H9 (cell line): ENCODE measurements around the gene LDLRAD4. TPM values are rescaled to one million over a fixed set of nuclear protein-coding genes. Genes with fewer than 3 reads are reported as not detected.

ENCODE experiments used
- DNase-seq: peaks from one replicate; pipeline ENCODE4 v3.0.0-alpha.2; 2017
- H2AFZ ChIP-seq: one replicate; pipeline ENCODE4 v1.6.1; 2013; ENCODE audit warnings: mild to moderate bottlenecking, low read length, control low read depth, moderate library complexity
- H2AK5ac ChIP-seq: 2 replicates; pipeline ENCODE4 v1.6.1; 2013; ENCODE audit warnings: low read length, control low read depth, mixed read lengths; ENCODE audit not compliant: insufficient read length
- H2BK120ac ChIP-seq: one replicate; pipeline ENCODE4 v1.6.1; 2013; ENCODE audit warnings: low read depth, mild to moderate bottlenecking, low read length, control low read depth, inconsistent platforms; ENCODE audit not compliant: poor library complexity, severe bottlenecking
- H2BK12ac ChIP-seq: 2 replicates; pipeline ENCODE4 v1.6.1; 2013; ENCODE audit warnings: low read length, control low read depth, mixed read lengths, low read depth; ENCODE audit not compliant: insufficient read length
- H2BK15ac ChIP-seq: 2 replicates; pipeline ENCODE4 v1.6.1; 2013; ENCODE audit warnings: low read depth, low read length, control low read depth
- H2BK20ac ChIP-seq: one replicate; pipeline ENCODE4 v1.6.1; 2013; ENCODE audit warnings: low read depth, mild to moderate bottlenecking, low read length, control low read depth, inconsistent platforms; ENCODE audit not compliant: poor library complexity, severe bottlenecking
- H2BK5ac ChIP-seq: 2 replicates; pipeline ENCODE4 v1.6.1; 2013; ENCODE audit warnings: low read length, control low read depth, mixed read lengths; ENCODE audit not compliant: insufficient read length
- H3K14ac ChIP-seq: 2 replicates; pipeline ENCODE4 v1.6.1; 2013; ENCODE audit warnings: low read length, control low read depth; ENCODE audit not compliant: insufficient read depth
- H3K18ac ChIP-seq: 2 replicates; pipeline ENCODE4 v1.6.1; 2013; ENCODE audit warnings: low read depth, mild to moderate bottlenecking, mixed read lengths, low read length, control low read depth; ENCODE audit not compliant: insufficient read length
- H3K23ac ChIP-seq: 2 replicates; pipeline ENCODE4 v1.6.1; 2013; ENCODE audit warnings: low read length, control low read depth, mixed read lengths, low read depth; ENCODE audit not compliant: insufficient read length
- H3K23me2 ChIP-seq: 2 replicates; pipeline ENCODE4 v1.6.1; 2013; ENCODE audit warnings: low read depth, mild to moderate bottlenecking, mixed read lengths, low read length, control low read depth; ENCODE audit not compliant: insufficient read length, poor library complexity, severe bottlenecking
- H3K27ac ChIP-seq: 2 replicates; pipeline ENCODE4 v1.5.1; 2013; ENCODE audit warnings: low read length, control low read depth, mixed read lengths, low read depth; ENCODE audit not compliant: insufficient read length
- H3K27me3 ChIP-seq: 2 replicates; pipeline ENCODE4 v1.6.1; 2013; ENCODE audit warnings: low read length, control low read depth, inconsistent platforms; ENCODE audit not compliant: insufficient read depth
- H3K4ac ChIP-seq: 2 replicates; pipeline ENCODE4 v1.6.1; 2013; ENCODE audit warnings: low read depth, mild to moderate bottlenecking, control low read depth, inconsistent platforms, low read length, moderate library complexity
- H3K4me1 ChIP-seq: 2 replicates; pipeline ENCODE4 v1.6.1; 2013; ENCODE audit warnings: low read length, control low read depth, inconsistent platforms; ENCODE audit not compliant: insufficient read depth
- H3K4me2 ChIP-seq: 2 replicates; pipeline ENCODE4 v1.6.1; 2013; ENCODE audit warnings: low read length, control low read depth, mixed read lengths; ENCODE audit not compliant: insufficient read length, insufficient read depth
- H3K56ac ChIP-seq: 2 replicates; pipeline ENCODE4 v1.6.1; 2013; ENCODE audit warnings: low read depth, mild to moderate bottlenecking, mixed read lengths, low read length, control low read depth; ENCODE audit not compliant: insufficient read length
- H3K79me1 ChIP-seq: 2 replicates; pipeline ENCODE4 v1.6.1; 2013; ENCODE audit warnings: low read depth, mild to moderate bottlenecking, moderate library complexity, low read length, control low read depth, inconsistent platforms; ENCODE audit not compliant: insufficient read depth, poor library complexity, severe bottlenecking
- H3K79me2 ChIP-seq: 2 replicates; pipeline ENCODE4 v1.6.1; 2013; ENCODE audit warnings: low read length, control low read depth, inconsistent platforms; ENCODE audit not compliant: insufficient read depth
- H3K9ac ChIP-seq: 2 replicates; pipeline ENCODE4 v1.6.1; 2013; ENCODE audit warnings: low read length, control low read depth, mixed read lengths; ENCODE audit not compliant: insufficient read length; ENCODE audit errors: extremely low read depth
- H3K9me3 ChIP-seq: one replicate; pipeline ENCODE4 v1.6.1; 2013; ENCODE audit warnings: low read depth, low read length, inconsistent platforms; ENCODE audit not compliant: control insufficient read depth
- H3T11ph ChIP-seq: one replicate; pipeline ENCODE4 v1.6.1; 2013; ENCODE audit warnings: mild to moderate bottlenecking, low read length, control low read depth, inconsistent platforms
- H4K20me1 ChIP-seq: one replicate; pipeline ENCODE4 v1.6.1; 2013; ENCODE audit not compliant: control insufficient read depth, insufficient read length, insufficient read depth
- H4K5ac ChIP-seq: 2 replicates; pipeline ENCODE4 v1.6.1; 2013; ENCODE audit warnings: low read depth, mild to moderate bottlenecking, mixed read lengths, low read length, control low read depth; ENCODE audit not compliant: insufficient read length
- H4K8ac ChIP-seq: replicated peaks from 2 replicates; pipeline ENCODE4 v1.6.1; 2013; ENCODE audit warnings: low read length, control low read depth, mixed read lengths, low read depth; ENCODE audit not compliant: insufficient read length
- H4K91ac ChIP-seq: 2 replicates; pipeline ENCODE4 v1.6.1; 2013; ENCODE audit warnings: low read depth, mild to moderate bottlenecking, moderate library complexity, mixed read lengths, low read length, control low read depth; ENCODE audit not compliant: insufficient read length
- H3K27ac Mint-ChIP-seq, 3 experiments: 2 replicates in 2 of 3; 3 replicates in 1 of 3; pipeline ENCODE4 v1.8.0; 2020 to 2021; ENCODE audit warnings: mixed read lengths in 3 of 3, mild to moderate bottlenecking in 1 of 3, moderate library complexity in 1 of 3
- H3K27me3 Mint-ChIP-seq: 2 replicates; pipeline ENCODE4 v1.8.0; 2021; ENCODE audit warnings: low read depth, mild to moderate bottlenecking, moderate library complexity, mixed read lengths
- H3K36me3 Mint-ChIP-seq, 3 experiments: 2 replicates in 2 of 3; 3 replicates in 1 of 3; pipeline ENCODE4 v1.8.0; 2020 to 2021; ENCODE audit warnings: low read depth in 3 of 3, mixed read lengths in 3 of 3; ENCODE audit not compliant: insufficient read depth in 1 of 3
- H3K4me1 Mint-ChIP-seq, 2 experiments: 2 replicates each; pipeline ENCODE4 v1.8.0; 2020; ENCODE audit warnings: mixed read lengths in 2 of 2
- H3K4me3 Mint-ChIP-seq, 2 experiments: 2 replicates in 1 of 2; 3 replicates in 1 of 2; pipeline ENCODE4 v1.8.0; 2020 to 2021; ENCODE audit warnings: mild to moderate bottlenecking in 2 of 2, mixed read lengths in 2 of 2, moderate library complexity in 1 of 2
- H3K9me3 Mint-ChIP-seq, 2 experiments: 2 replicates in 1 of 2; 3 replicates in 1 of 2; pipeline ENCODE4 v1.8.0; 2020; ENCODE audit warnings: mild to moderate bottlenecking in 2 of 2, mixed read lengths in 2 of 2, moderate library complexity in 1 of 2
- WGBS: extraction: QIAGEN DNeasy Blood & Tissue Kit; methylation state at CpG from one replicate; pipeline ENCODE4 v1.1.7; 2013; ENCODE audit warnings: missing lambda C conversion rate, low lambda C conversion rate, mixed read lengths; ENCODE audit not compliant: insufficient read length; ENCODE audit errors: extremely low coverage; 5-methylcytosine and 5-hydroxymethylcytosine counted together
- total RNA-seq: library from RNA; stranded (reverse); gene quantifications from 2 replicates; pipeline ENCODE4 v1.2.1, GENCODE V29; 2021
- TF ChIP-seq, protein P1 (sequence below): fragments of 200-600 bp; sonication (generic); conservative IDR thresholded peaks from 3 replicates; pipeline ENCODE4 v1.8.0; 2021; ENCODE audit warnings: antibody characterized with exemption, mild to moderate bottlenecking

The LDLRAD4 gene
- total RNA-seq, 1 experiment from 2014 or later = 3.9 TPM

DNA sequence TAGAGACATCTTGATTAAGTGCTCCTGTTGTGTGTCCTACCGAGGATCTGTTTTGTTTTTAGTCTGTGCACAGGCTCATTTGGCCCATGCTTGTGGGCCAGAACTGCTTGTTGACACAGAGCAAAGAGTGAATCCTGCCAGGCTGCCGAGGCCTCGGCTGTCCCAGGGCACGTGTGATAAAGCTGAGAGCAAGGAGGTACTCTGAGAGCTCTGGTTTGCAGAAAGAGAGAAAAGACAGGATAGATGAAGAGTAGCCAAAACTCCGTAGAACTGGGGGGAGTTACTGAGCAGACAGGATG, 332.7 kb downstream of the LDLRAD4 start:
- H3K4me2 ChIP-seq = no peak overlapping the region
- no peak overlapping the region for H2BK20ac ChIP-seq
- no peak overlapping the region for H3K27ac ChIP-seq
- no peak overlapping the region for H2BK5ac ChIP-seq
- no peak overlapping the region for H2BK12ac ChIP-seq
- H3K23ac ChIP-seq = no peak overlapping the region
- H3K4me1 ChIP-seq = no peaks in the 10 kb centered on the region
- Mint-ChIP-seq H3K27me3 (no peaks in the 10 kb centered on the region; the same call in 1 of the 2 replicates), H3K27ac (no peak overlapping the region; a peak in 1 of 7 replicates), H3K9me3 (peaks cover 4 to 7% of the 10 kb centered on the region in 2 experiments; a peak in 2 of 5 replicates), H3K4me3 (no peak overlapping the region), H3K36me3 (no peaks in the 10 kb centered on the region; a peak in 1 of 7 replicates), H3K4me1 (no peaks in the 10 kb centered on the region)
- no peak overlapping the region for H3K56ac ChIP-seq
- no peaks in the 10 kb centered on the region for H3K79me2 ChIP-seq
- H3T11ph ChIP-seq = no peak overlapping the region
- TF ChIP-seq, protein P1, sequence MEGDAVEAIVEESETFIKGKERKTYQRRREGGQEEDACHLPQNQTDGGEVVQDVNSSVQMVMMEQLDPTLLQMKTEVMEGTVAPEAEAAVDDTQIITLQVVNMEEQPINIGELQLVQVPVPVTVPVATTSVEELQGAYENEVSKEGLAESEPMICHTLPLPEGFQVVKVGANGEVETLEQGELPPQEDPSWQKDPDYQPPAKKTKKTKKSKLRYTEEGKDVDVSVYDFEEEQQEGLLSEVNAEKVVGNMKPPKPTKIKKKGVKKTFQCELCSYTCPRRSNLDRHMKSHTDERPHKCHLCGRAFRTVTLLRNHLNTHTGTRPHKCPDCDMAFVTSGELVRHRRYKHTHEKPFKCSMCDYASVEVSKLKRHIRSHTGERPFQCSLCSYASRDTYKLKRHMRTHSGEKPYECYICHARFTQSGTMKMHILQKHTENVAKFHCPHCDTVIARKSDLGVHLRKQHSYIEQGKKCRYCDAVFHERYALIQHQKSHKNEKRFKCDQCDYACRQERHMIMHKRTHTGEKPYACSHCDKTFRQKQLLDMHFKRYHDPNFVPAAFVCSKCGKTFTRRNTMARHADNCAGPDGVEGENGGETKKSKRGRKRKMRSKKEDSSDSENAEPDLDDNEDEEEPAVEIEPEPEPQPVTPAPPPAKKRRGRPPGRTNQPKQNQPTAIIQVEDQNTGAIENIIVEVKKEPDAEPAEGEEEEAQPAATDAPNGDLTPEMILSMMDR = no peak
- H4K5ac ChIP-seq = no peak overlapping the region
- H3K18ac ChIP-seq = no peak overlapping the region
- no peaks in the 10 kb centered on the region for H3K79me1 ChIP-seq
- DNase-seq = no peak
- no peak overlapping the region for H3K4ac ChIP-seq
- no peak overlapping the region for H2AFZ ChIP-seq
- H2BK15ac ChIP-seq = no peak overlapping the region
- no peaks in the 10 kb centered on the region for H3K9me3 ChIP-seq
- no peaks in the 10 kb centered on the region for H4K20me1 ChIP-seq
- H4K8ac ChIP-seq = no peak overlapping the region
- H3K14ac ChIP-seq = no peak overlapping the region
- no peak overlapping the region for H2BK120ac ChIP-seq
- no peaks in the 10 kb centered on the region for H3K23me2 ChIP-seq
- no peak overlapping the region for H2AK5ac ChIP-seq
- no peak overlapping the region for H3K9ac ChIP-seq
- no peaks in the 10 kb centered on the region for H3K27me3 ChIP-seq
- WGBS = no CpG with 5 or more reads among the region's 5 CpGs
- no peak overlapping the region for H4K91ac ChIP-seq
